GM19467 (cell line): Measurements from ENCODE around the gene CANX.

Experiments used
- ATAC-seq: cut with Tn5 transposase; IDR thresholded peaks from one replicate; pipeline ENCODE4 v1.9.1; 2021; ENCODE audit warnings: mild to moderate bottlenecking, moderate library complexity; ENCODE audit not compliant: unreplicated experiment

CANX gene

GRCh38 chr5:179773686-179774040, 74.9 kb downstream of the CANX start:
- ATAC-seq: no peak

GRCh38 chr5:179774442-179774841, 75.7 kb downstream of the CANX start:
- ATAC-seq: no peak

- ATAC-seq: no peak
Observed at GRCh38 chr5:179776411-179776938, 77.7 kb downstream of the CANX start.

- ATAC-seq: no peak
Observed at GRCh38 chr5:179777456-179777855, 78.7 kb downstream of the CANX start.

GRCh38 chr5:179777909-179778308, 79.1 kb downstream of the CANX start:
- no peak for ATAC-seq

GRCh38 chr5:179778591-179778990, 79.8 kb downstream of the CANX start:
- no peak for ATAC-seq

- ATAC-seq: no peak
Observed at GRCh38 chr5:179779826-179780225, 81.1 kb downstream of the CANX start.

- no peak for ATAC-seq
Observed at GRCh38 chr5:179780362-179780761, 81.6 kb downstream of the CANX start.
